IMR-90 (cell line): Measurements from ENCODE around the gene DENND1A. TPM values are rescaled to one million over a fixed set of nuclear protein-coding genes. Genes with fewer than 3 reads are reported as not detected.

Experiments
- ATAC-seq: fragments of 200-7000 bp; cut with Tn5 transposase; 2 replicates; pipeline ENCODE4 v1.9.1; 2020; ENCODE audit warnings: low read depth, mild to moderate bottlenecking, moderate library complexity
- BruUV-seq: library from RNA; stranded (reverse); fragments of 400-500 nt; replicated peaks from 2 replicates; lab custom pipeline; 2021; lab: Mats Ljungman, UMichigan
- CTCF ChIA-PET: fragments of 300-600 bp; formaldehyde crosslinking; extraction: SDS; loops from one replicate; lab custom pipeline; 2021; ENCODE audit warnings: antibody characterized with exemption; lab: Yijun Ruan, JAX
- POLR2A ChIA-PET: fragments of 300-600 bp; sonication (Branson Sonifier 250); formaldehyde crosslinking; loops from one replicate; lab custom pipeline; 2022; ENCODE audit warnings: antibody characterized with exemption; ENCODE audit not compliant: unreplicated experiment; lab: Charles Lee
- DNase-seq: peaks from one replicate; pipeline ENCODE4 v3.0.0; 2013
- H2AFZ ChIP-seq: replicated peaks from 2 replicates; pipeline ENCODE3; 2013; ENCODE audit warnings: low read length, mild to moderate bottlenecking; ENCODE audit not compliant: poor library complexity
- H2AK5ac ChIP-seq: 2 replicates; pipeline ENCODE4 v1.6.1; 2013; ENCODE audit warnings: low read depth, low read length, inconsistent platforms
- H2AK9ac ChIP-seq: replicated peaks from 2 replicates; pipeline ENCODE3; 2013; ENCODE audit warnings: mild to moderate bottlenecking, low read depth, low read length, moderate library complexity; ENCODE audit not compliant: poor library complexity
- H2BK120ac ChIP-seq: 2 replicates; pipeline ENCODE4 v1.6.1; 2013; ENCODE audit warnings: low read depth, low read length, inconsistent platforms
- H2BK15ac ChIP-seq: 3 replicates; pipeline ENCODE4 v1.6.1; 2013; ENCODE audit warnings: low read depth, low read length, inconsistent platforms
- H2BK20ac ChIP-seq: 2 replicates; pipeline ENCODE4 v1.6.1; 2013; ENCODE audit warnings: low read depth, mild to moderate bottlenecking, inconsistent platforms, low read length, moderate library complexity
- H2BK5ac ChIP-seq: 2 replicates; pipeline ENCODE4 v1.6.1; 2013; ENCODE audit warnings: mild to moderate bottlenecking, low read depth, low read length, inconsistent platforms; ENCODE audit not compliant: poor library complexity, severe bottlenecking
- H3K14ac ChIP-seq: replicated peaks from 2 replicates; pipeline ENCODE4 v1.6.1; 2013; ENCODE audit warnings: low read depth, low read length, inconsistent platforms
- H3K18ac ChIP-seq: 2 replicates; pipeline ENCODE4 v1.6.1; 2013; ENCODE audit warnings: low read depth, low read length, control low read depth
- H3K23ac ChIP-seq: 2 replicates; pipeline ENCODE4 v1.6.1; 2013; ENCODE audit warnings: low read depth, low read length, inconsistent platforms
- H3K27ac ChIP-seq: 2 replicates; pipeline ENCODE4 v1.5.1; 2013; ENCODE audit warnings: mild to moderate bottlenecking, control low read depth, low read length; ENCODE audit not compliant: insufficient read depth
- H3K27me3 ChIP-seq: 2 replicates; pipeline ENCODE4 v1.6.1; 2013; ENCODE audit warnings: low read length; ENCODE audit not compliant: control insufficient read depth, insufficient read depth
- H3K36me3 ChIP-seq: 2 replicates; pipeline ENCODE4 v1.6.1; 2013; ENCODE audit warnings: low read length, mixed read lengths; ENCODE audit not compliant: control insufficient read depth, insufficient read depth
- H3K4ac ChIP-seq: 2 replicates; pipeline ENCODE4 v1.6.1; 2013; ENCODE audit warnings: low read depth, low read length, inconsistent platforms
- H3K4me1 ChIP-seq: 2 replicates; pipeline ENCODE4 v1.6.1; 2013; ENCODE audit warnings: low read length, mixed read lengths; ENCODE audit not compliant: control insufficient read depth, insufficient read depth
- H3K4me2 ChIP-seq: 2 replicates; pipeline ENCODE4 v1.6.1; 2013; ENCODE audit warnings: low read depth, mild to moderate bottlenecking, control low read depth, low read length, moderate library complexity
- H3K4me3 ChIP-seq: 2 replicates; pipeline ENCODE4 v1.5.1; 2013; ENCODE audit warnings: low read depth, mild to moderate bottlenecking, control low read depth, low read length, moderate library complexity; ENCODE audit not compliant: insufficient read depth
- H3K56ac ChIP-seq: 2 replicates; pipeline ENCODE4 v1.6.1; 2013; ENCODE audit warnings: low read length, inconsistent platforms; ENCODE audit not compliant: insufficient read depth; ENCODE audit errors: extremely low read depth
- H3K79me1 ChIP-seq, 2 experiments: 2 replicates each; pipeline ENCODE4 v1.6.1; 2013; ENCODE audit warnings: low read length in 2 of 2, inconsistent platforms in 1 of 2, low read depth in 1 of 2
- H3K9ac ChIP-seq: 2 replicates; pipeline ENCODE4 v1.6.1; 2013; ENCODE audit warnings: low read depth, low read length, control low read depth
- H3K9me1 ChIP-seq: 2 replicates; pipeline ENCODE4 v1.6.1; 2013; ENCODE audit warnings: low read length, inconsistent platforms; ENCODE audit not compliant: insufficient read depth
- H3K9me3 ChIP-seq: 2 replicates; pipeline ENCODE4 v1.6.1; 2013; ENCODE audit warnings: low read length; ENCODE audit not compliant: control insufficient read depth, insufficient read depth
- H4K20me1 ChIP-seq: 2 replicates; pipeline ENCODE4 v1.6.1; 2013; ENCODE audit warnings: low read length, inconsistent platforms; ENCODE audit not compliant: insufficient read depth
- H4K5ac ChIP-seq: 2 replicates; pipeline ENCODE4 v1.6.1; 2013; ENCODE audit warnings: mild to moderate bottlenecking, low read depth, low read length, control low read depth
- H4K8ac ChIP-seq, 2 experiments: 2 replicates each; pipeline ENCODE4 v1.6.1; 2013; ENCODE audit warnings: low read depth in 2 of 2, low read length in 2 of 2, control low read depth in 1 of 2, inconsistent platforms in 1 of 2
- H4K91ac ChIP-seq: 2 replicates; pipeline ENCODE4 v1.6.1; 2013; ENCODE audit warnings: low read depth, low read length, inconsistent platforms; ENCODE audit not compliant: insufficient read depth
- BHLHE40 ChIP-seq: fragments of 150-350 bp; IDR thresholded peaks from 2 replicates; pipeline ENCODE4 v1.6.1; 2016; ENCODE audit warnings: mild to moderate bottlenecking, low read depth, low read length
- FOS ChIP-seq: fragments of 150-350 bp; IDR thresholded peaks from 2 replicates; pipeline ENCODE4 v1.6.1; 2016; ENCODE audit warnings: low read depth, low read length
- MXI1 ChIP-seq: IDR thresholded peaks from 2 replicates; pipeline ENCODE4 v1.6.1; 2012; ENCODE audit warnings: low read depth, mild to moderate bottlenecking, low read length, moderate library complexity, borderline replicate concordance
- RCOR1 ChIP-seq: IDR thresholded peaks from 2 replicates; pipeline ENCODE4 v1.6.1; 2012; ENCODE audit warnings: mild to moderate bottlenecking, low read length, improper control_type of control experiment; ENCODE audit not compliant: insufficient replicate concordance
- WGBS, 2 experiments: methylation state at CpG; one replicate each; pipeline versions ENCODE4 v1.1.5 to v1.1.7; 2013; ENCODE audit warnings: missing lambda C conversion rate in 2 of 2; ENCODE audit not compliant: insufficient read length in 1 of 2; ENCODE audit errors: extremely low coverage in 2 of 2; 5-methylcytosine and 5-hydroxymethylcytosine counted together
- dilution Hi-C: fragments of 300-500 bp; cut with HindIII; formaldehyde crosslinking; loops from one replicate; pipeline ENCODE4 v1.14.3; 2018; ENCODE audit warnings: low sequenced_read_pairs; ENCODE audit not compliant: unreplicated experiment
- in situ Hi-C: fragments of 300-500 bp; cut with MboI; formaldehyde crosslinking; loops from 3 replicates; pipeline ENCODE4 v1.14.3; 2019; ENCODE audit warnings: low sequenced_read_pairs, inconsistent platforms, mixed read lengths
- intact Hi-C: fragments of 100-400 bp; cut with micrococcal nuclease; formaldehyde crosslinking; loops from 2 replicates; pipeline ENCODE4 v1.10.0; 2022
- polyA plus RNA-seq, 3 experiments: library from polyadenylated mRNA; depleted of rRNA; stranded (reverse); fragments of >200 nt; gene quantifications; 2 replicates each; pipeline ENCODE4 v1.2.3, GENCODE V29; 2012; ENCODE audit warnings: low replicate concordance in 1 of 3
- total RNA-seq: library from RNA; depleted of rRNA; stranded (reverse); fragments of >200 nt; gene quantifications from 2 replicates; pipeline ENCODE4 v1.2.3, GENCODE V29; 2012
- TF ChIP-seq, protein P1 (sequence below): fragments of 150-350 bp; IDR thresholded peaks from 2 replicates; pipeline ENCODE4 v1.6.1; 2017; ENCODE audit warnings: mild to moderate bottlenecking, antibody characterized with exemption, low read length, low read depth
- TF ChIP-seq, protein P2 (sequence below): conservative IDR thresholded peaks from 2 replicates; pipeline ENCODE4 v1.5.1; 2012; ENCODE audit warnings: mild to moderate bottlenecking, low read depth, low read length, improper control_type of control experiment

DENND1A gene
- total and polyA plus RNA-seq, 2 of the 4 experiments (the other 2 are of a cell fraction): 21.4 to 27.6 TPM

DNA sequence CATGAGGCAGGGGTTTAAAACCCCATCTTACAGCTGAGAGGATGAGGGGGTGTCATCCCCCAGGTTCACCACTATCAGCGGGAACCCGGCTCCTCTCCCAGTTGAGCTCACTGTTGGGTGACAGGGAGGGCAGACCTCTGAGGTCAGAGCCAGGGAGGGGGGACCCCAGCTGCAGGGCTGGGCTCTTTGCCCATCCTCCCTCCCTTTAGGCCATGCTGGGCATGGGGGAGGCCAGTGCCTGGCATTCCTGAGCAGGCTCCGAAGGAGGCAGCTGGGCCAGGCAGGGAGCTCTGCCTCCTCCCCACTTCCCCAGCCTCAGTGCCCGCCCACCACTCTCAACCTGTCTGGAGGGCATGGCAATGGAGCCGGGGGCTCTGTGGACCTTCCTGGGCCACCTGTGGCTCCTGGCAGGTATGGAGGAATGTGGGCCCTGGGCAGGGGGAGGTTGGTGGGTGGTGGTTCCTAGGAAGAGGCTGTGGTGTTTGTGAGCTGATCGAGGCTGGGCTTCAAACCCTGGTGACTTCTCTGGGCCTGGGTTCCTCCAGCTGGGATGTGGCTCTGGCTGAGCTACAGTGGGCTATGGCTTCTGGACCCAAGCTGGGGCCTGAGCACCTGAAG lies 561.3 kb downstream of the DENND1A start:
- Histone ChIP-seq H3K4me2 (no peak overlapping the region), H2AFZ (no peak overlapping the region), H4K20me1 (no peaks in the 10 kb centered on the region), H3K27me3 (peaks cover 44% of the 10 kb centered on the region), H3K56ac (no peak overlapping the region), H4K91ac (no peak overlapping the region), H2AK5ac (no peak overlapping the region), H2BK5ac (no peak overlapping the region), H3K4me1 (peaks cover 4% of the 10 kb centered on the region; the same call in 1 of the 2 replicates), H3K4me3 (no peak overlapping the region), H3K4ac (no peak overlapping the region), H4K5ac (no peak overlapping the region), H3K9me1 (no peaks in the 10 kb centered on the region), H2AK9ac (no peak overlapping the region), H2BK15ac (no peak overlapping the region), H3K27ac (no peak overlapping the region), H3K23ac (no peak overlapping the region), H3K14ac (no peak overlapping the region), H3K9me3 (no peaks in the 10 kb centered on the region), H3K79me1 (no peaks in the 10 kb centered on the region), H3K18ac (no peak overlapping the region), H2BK20ac (no peak overlapping the region), H2BK120ac (no peak overlapping the region), H4K8ac (no peak overlapping the region), H3K9ac (no peak overlapping the region), H3K36me3 (no peaks in the 10 kb centered on the region)
- TF ChIP-seq BHLHE40 (no peak), FOS (no peak), RCOR1 (no peak), MXI1 (no peak)
- TF ChIP-seq, protein P1, sequence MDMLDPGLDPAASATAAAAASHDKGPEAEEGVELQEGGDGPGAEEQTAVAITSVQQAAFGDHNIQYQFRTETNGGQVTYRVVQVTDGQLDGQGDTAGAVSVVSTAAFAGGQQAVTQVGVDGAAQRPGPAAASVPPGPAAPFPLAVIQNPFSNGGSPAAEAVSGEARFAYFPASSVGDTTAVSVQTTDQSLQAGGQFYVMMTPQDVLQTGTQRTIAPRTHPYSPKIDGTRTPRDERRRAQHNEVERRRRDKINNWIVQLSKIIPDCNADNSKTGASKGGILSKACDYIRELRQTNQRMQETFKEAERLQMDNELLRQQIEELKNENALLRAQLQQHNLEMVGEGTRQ: no peak
- TF ChIP-seq, protein P2, sequence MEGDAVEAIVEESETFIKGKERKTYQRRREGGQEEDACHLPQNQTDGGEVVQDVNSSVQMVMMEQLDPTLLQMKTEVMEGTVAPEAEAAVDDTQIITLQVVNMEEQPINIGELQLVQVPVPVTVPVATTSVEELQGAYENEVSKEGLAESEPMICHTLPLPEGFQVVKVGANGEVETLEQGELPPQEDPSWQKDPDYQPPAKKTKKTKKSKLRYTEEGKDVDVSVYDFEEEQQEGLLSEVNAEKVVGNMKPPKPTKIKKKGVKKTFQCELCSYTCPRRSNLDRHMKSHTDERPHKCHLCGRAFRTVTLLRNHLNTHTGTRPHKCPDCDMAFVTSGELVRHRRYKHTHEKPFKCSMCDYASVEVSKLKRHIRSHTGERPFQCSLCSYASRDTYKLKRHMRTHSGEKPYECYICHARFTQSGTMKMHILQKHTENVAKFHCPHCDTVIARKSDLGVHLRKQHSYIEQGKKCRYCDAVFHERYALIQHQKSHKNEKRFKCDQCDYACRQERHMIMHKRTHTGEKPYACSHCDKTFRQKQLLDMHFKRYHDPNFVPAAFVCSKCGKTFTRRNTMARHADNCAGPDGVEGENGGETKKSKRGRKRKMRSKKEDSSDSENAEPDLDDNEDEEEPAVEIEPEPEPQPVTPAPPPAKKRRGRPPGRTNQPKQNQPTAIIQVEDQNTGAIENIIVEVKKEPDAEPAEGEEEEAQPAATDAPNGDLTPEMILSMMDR: no peak
- WGBS, 2 experiments: no CpG with 5 or more reads among the region's 6 CpGs
- intact Hi-C loops (no loop called here), in situ Hi-C loops (no loop called here), dilution Hi-C loops (no loop called here)
- POLR2A ChIA-PET: no interaction called here
- DNase-seq (no peak), ATAC-seq (no peak)
- no TSS peak for BruUV-seq
- CTCF ChIA-PET: no interaction called here
